H1 (cell line): ENCODE data around the gene SLC30A5. TPM values are rescaled to one million over a fixed set of nuclear protein-coding genes. Genes with fewer than 3 reads are reported as not detected.
A peak's percentile ranks its signal among the peaks of the same experiment; 100 is the strongest.

Source experiments
- ASH2L ChIP-seq: fragments of 200-600, 300-600 bp; sonication (generic); IDR thresholded peaks from one replicate; pipeline ENCODE4 v1.7.1; 2017; ENCODE audit warnings: low read length
- BACH1 ChIP-seq: IDR thresholded peaks from 2 replicates; pipeline ENCODE4 v1.6.1; 2012; ENCODE audit warnings: low read length, improper control_type of control experiment
- CBX5 ChIP-seq: fragments of 300-800, 300-1000 bp; sonication (generic); IDR thresholded peaks from 2 replicates; pipeline ENCODE4 v1.7.1; 2016; ENCODE audit warnings: antibody characterized with exemption, low read length, low read depth
- CHD1 ChIP-seq: IDR thresholded peaks from 2 replicates; pipeline ENCODE4 v1.6.1; 2012; ENCODE audit warnings: low read depth, low read length, improper control_type of control experiment
- FOSL1 ChIP-seq: IDR thresholded peaks from 2 replicates; pipeline ENCODE4 v1.6.1; 2011; ENCODE audit warnings: mild to moderate bottlenecking, low read depth, low read length, moderate library complexity; ENCODE audit not compliant: insufficient read depth
- HDAC2 ChIP-seq, 2 experiments: fragments of 300-600 bp in 1 of 2; sonication (generic) in 1 of 2; IDR thresholded peaks; 2 replicates each; pipeline ENCODE4 v1.6.1; 2011 to 2012; ENCODE audit warnings: low read depth in 2 of 2, low read length in 2 of 2, mild to moderate bottlenecking in 2 of 2, moderate library complexity in 2 of 2, borderline replicate concordance in 1 of 2, inconsistent platforms in 1 of 2
- JUND ChIP-seq: IDR thresholded peaks from 2 replicates; pipeline ENCODE4 v1.6.1; 2011; ENCODE audit warnings: mild to moderate bottlenecking, improper control_type of control experiment, low read length
- MAFK ChIP-seq: IDR thresholded peaks from 2 replicates; pipeline ENCODE4 v1.6.1; 2012; ENCODE audit warnings: low read depth, mild to moderate bottlenecking, improper control_type of control experiment, low read length
- POLR2AphosphoS5 ChIP-seq: IDR thresholded peaks from 2 replicates; pipeline ENCODE4 v1.6.1; 2011; ENCODE audit warnings: low read depth, low read length
- POU5F1 ChIP-seq: IDR thresholded peaks from 2 replicates; pipeline ENCODE4 v1.6.1; 2011; ENCODE audit warnings: low read depth, mild to moderate bottlenecking, low read length, moderate library complexity
- RAD21 ChIP-seq, 2 experiments: IDR thresholded peaks in 1 of 2; conservative IDR thresholded peaks in 1 of 2; 2 replicates each; pipeline ENCODE4 v1.6.1; 2011; ENCODE audit warnings: low read depth in 2 of 2, low read length in 2 of 2, improper control_type of control experiment in 1 of 2, inconsistent platforms in 1 of 2, mild to moderate bottlenecking in 1 of 2, moderate library complexity in 1 of 2
- RNF2 ChIP-seq: fragments of 200-900, 300-1000 bp; sonication (generic); IDR thresholded peaks from 2 replicates; pipeline ENCODE4 v1.7.1; 2016; ENCODE audit warnings: borderline replicate concordance, low read depth, mild to moderate bottlenecking, antibody characterized with exemption, low read length; ENCODE audit not compliant: poor library complexity, severe bottlenecking; ENCODE audit errors: missing control alignments
- SIN3A ChIP-seq, 2 experiments: IDR thresholded peaks in 1 of 2; conservative IDR thresholded peaks in 1 of 2; 2 replicates each; pipeline ENCODE4 v1.6.1; 2011 to 2012; ENCODE audit warnings: low read length in 2 of 2, improper control_type of control experiment in 1 of 2, low read depth in 1 of 2, mild to moderate bottlenecking in 1 of 2
- SP1 ChIP-seq: IDR thresholded peaks from 2 replicates; pipeline ENCODE4 v1.6.1; 2011; ENCODE audit warnings: low read depth, low read length
- SP4 ChIP-seq: IDR thresholded peaks from 2 replicates; pipeline ENCODE4 v1.6.1; 2012; ENCODE audit warnings: low read length, inconsistent platforms
- TAF1 ChIP-seq: IDR thresholded peaks from 2 replicates; pipeline ENCODE4 v1.6.1; 2011; ENCODE audit warnings: mild to moderate bottlenecking, low read depth, low read length
- TEAD4 ChIP-seq: IDR thresholded peaks from 2 replicates; pipeline ENCODE4 v1.6.1; 2012; ENCODE audit warnings: low read depth, low read length, inconsistent platforms, mixed read lengths
- ZNF274 ChIP-seq: IDR thresholded peaks from 2 replicates; pipeline ENCODE4 v1.7.0; 2012; ENCODE audit warnings: low read length, borderline replicate concordance; ENCODE audit errors: extremely low read depth
- polyA plus RNA-seq, 7 experiments: library from polyadenylated mRNA; depleted of rRNA in 3 of 7; stranded (reverse) in 5 of 7; unstranded in 2 of 7; fragments of >200 nt in 5 of 7; fragments of 200-250 nt in 2 of 7; gene quantifications; 1 replicate in 5 of 7; 2 replicates in 1 of 7; 4 replicates in 1 of 7; pipeline versions ENCODE4 v1.2.1 to v1.2.3, GENCODE V29; 2011 to 2013; ENCODE audit warnings: missing spikeins in 2 of 7, mixed read lengths in 2 of 7
- total RNA-seq: library from RNA; stranded (reverse); fragmentation: NEBNext Ultra II Directional; extraction: Animal tissue kit (Norgen Biotek cat#: 25700); gene quantifications from 2 replicates; pipeline ENCODE4 v1.2.1, GENCODE V29; 2021
- TF ChIP-seq, protein P1 (sequence below), 3 experiments: IDR thresholded peaks; 1 replicate in 2 of 3; 2 replicates in 1 of 3; pipeline versions ENCODE4 v1.5.1 to v1.6.1; 2011; ENCODE audit warnings: low read length in 3 of 3, mild to moderate bottlenecking in 3 of 3, inconsistent platforms in 2 of 3, low read depth in 1 of 3, moderate library complexity in 1 of 3; ENCODE audit not compliant: insufficient read depth in 1 of 3; ENCODE audit errors: control extremely low read depth in 1 of 3
- TF ChIP-seq, protein P2 (sequence below): IDR thresholded peaks from 2 replicates; pipeline ENCODE4 v1.6.1; 2012; ENCODE audit warnings: inconsistent platforms

The SLC30A5 gene
- total and polyA plus RNA-seq, 2 of the 8 experiments (the other 6 are each of a cell fraction or from before 2014, with no cell fraction given), result 31.0 to 43.5 TPM

DNA sequence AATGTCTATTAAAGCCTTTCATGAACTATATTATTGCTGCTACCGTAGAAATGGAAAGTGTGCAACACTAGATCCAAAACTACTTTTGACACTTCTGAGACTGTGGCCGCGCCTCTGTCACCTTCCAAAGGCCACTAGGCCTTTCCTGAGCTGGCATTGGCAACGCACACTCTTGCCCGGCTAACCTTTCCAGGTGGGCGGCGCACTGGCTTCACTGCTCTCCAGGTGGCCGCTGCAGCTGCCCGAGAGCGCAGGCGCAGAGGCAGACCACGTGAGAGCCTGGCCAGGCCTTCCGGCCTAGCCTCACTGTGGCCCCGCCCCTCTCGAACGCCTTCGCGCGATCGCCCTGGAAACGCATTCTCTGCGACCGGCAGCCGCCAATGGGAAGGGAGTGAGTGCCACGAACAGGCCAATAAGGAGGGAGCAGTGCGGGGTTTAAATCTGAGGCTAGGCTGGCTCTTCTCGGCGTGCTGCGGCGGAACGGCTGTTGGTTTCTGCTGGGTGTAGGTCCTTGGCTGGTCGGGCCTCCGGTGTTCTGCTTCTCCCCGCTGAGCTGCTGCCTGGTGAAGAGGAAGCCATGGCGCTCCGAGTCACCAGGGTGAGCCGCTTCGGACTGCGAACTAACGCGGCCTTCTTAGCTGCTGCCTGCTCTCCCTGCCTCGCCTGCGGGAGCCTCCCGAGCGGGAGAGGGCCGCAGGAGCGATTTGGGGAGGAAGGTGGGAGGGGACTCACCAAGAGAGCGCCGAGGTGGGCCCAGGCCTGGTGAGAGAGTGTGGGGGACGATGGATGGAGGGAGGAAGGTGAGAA lies 73.1 kb downstream of the SLC30A5 start, which contains the start of gene CCNB1 (continued):
- TF ChIP-seq CBX5 (no peak), CHD1 (no peak), TAF1 (peak; percentile 84), HDAC2 (IDR thresholded peaks at IDR 0.05; ENCODE audit: borderline replicate concordance in 1 of 2, low read depth in 2 of 2, low read length in 2 of 2) (peak in 1 of 2 experiments; percentile 96; a peak in 2 of 4 replicates), JUND (no peak), RNF2 (no peak), TEAD4 (no peak), FOSL1 (no peak), SP4 (no peak), MAFK (no peak), BACH1 (no peak), POU5F1 (no peak), ASH2L (peak; percentile 95), SP1 (peak; percentile 86), SIN3A (conservative IDR thresholded peaks at IDR 0.05 in 1 of 2, IDR thresholded peaks at IDR 0.05 in 1 of 2; ENCODE audit: low read depth in 1 of 2, low read length in 2 of 2) (peak; percentile 65 to 96; a peak in 3 of 4 replicates), RAD21 (IDR thresholded peaks at IDR 0.05 in 1 of 2, conservative IDR thresholded peaks at IDR 0.05 in 1 of 2; ENCODE audit: low read depth in 2 of 2, low read length in 2 of 2) (no peak), ZNF274 (no peak), POLR2AphosphoS5 (peak; percentile 94)
- TF ChIP-seq, protein P1, sequence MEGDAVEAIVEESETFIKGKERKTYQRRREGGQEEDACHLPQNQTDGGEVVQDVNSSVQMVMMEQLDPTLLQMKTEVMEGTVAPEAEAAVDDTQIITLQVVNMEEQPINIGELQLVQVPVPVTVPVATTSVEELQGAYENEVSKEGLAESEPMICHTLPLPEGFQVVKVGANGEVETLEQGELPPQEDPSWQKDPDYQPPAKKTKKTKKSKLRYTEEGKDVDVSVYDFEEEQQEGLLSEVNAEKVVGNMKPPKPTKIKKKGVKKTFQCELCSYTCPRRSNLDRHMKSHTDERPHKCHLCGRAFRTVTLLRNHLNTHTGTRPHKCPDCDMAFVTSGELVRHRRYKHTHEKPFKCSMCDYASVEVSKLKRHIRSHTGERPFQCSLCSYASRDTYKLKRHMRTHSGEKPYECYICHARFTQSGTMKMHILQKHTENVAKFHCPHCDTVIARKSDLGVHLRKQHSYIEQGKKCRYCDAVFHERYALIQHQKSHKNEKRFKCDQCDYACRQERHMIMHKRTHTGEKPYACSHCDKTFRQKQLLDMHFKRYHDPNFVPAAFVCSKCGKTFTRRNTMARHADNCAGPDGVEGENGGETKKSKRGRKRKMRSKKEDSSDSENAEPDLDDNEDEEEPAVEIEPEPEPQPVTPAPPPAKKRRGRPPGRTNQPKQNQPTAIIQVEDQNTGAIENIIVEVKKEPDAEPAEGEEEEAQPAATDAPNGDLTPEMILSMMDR (IDR thresholded peaks at IDR 0.05; ENCODE audit: control extremely low read depth in 1 of 3, insufficient read depth in 1 of 3, low read depth in 1 of 3, low read length in 3 of 3), result no peak
- TF ChIP-seq, protein P2, sequence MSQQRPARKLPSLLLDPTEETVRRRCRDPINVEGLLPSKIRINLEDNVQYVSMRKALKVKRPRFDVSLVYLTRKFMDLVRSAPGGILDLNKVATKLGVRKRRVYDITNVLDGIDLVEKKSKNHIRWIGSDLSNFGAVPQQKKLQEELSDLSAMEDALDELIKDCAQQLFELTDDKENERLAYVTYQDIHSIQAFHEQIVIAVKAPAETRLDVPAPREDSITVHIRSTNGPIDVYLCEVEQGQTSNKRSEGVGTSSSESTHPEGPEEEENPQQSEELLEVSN, result no peak; the same call in none of the 2 replicates
